Gastrocnemius medialis (tissue), 4 donors: ENCODE results near the gene FBLN2. TPM values are rescaled to one million over a fixed set of nuclear protein-coding genes. Genes with fewer than 3 reads are reported as not detected.

ENCODE experiments used
- ATAC-seq, 2 donors: fragments of 150-250 bp; one replicate each; pipeline ENCODE4 v1.9.1; 2016
- DNase-seq, 2 donors: peaks; one replicate each; pipeline ENCODE4 v3.0.0-alpha.2; 2019
- H3K27ac ChIP-seq, 4 donors: fragments of 200-600 bp; sonication (generic); 1 replicate in 1 of 4; 2 replicates in 3 of 4; pipeline ENCODE4 v1.5.1; 2016 to 2018; ENCODE audit warnings: mild to moderate bottlenecking in 2 of 4, moderate library complexity in 1 of 4
- H3K27me3 ChIP-seq, 3 donors: fragments of 200-600 bp; sonication (generic) in 2 of 3; 1 replicate in 1 of 3; 2 replicates in 2 of 3; pipeline versions ENCODE4 v1.5.1 to v1.6.0; 2016 to 2019; ENCODE audit warnings: mild to moderate bottlenecking in 1 of 3, moderate library complexity in 1 of 3
- H3K36me3 ChIP-seq, 2 donors: fragments of 200-600 bp; sonication (generic) in 1 of 2; one replicate each; pipeline ENCODE4 v1.5.1; 2017 to 2018
- H3K4me1 ChIP-seq, 2 donors: fragments of 200-600 bp; sonication (generic) in 1 of 2; one replicate each; pipeline ENCODE4 v1.5.1; 2016 to 2017; ENCODE audit warnings: mild to moderate bottlenecking in 2 of 2
- H3K4me3 ChIP-seq, 4 donors: fragments of 200-600 bp; sonication (generic) in 3 of 4; 1 replicate in 1 of 4; 2 replicates in 3 of 4; pipeline ENCODE4 v1.5.1; 2016 to 2019; ENCODE audit warnings: mild to moderate bottlenecking in 2 of 4
- H3K9me3 ChIP-seq, 3 donors: fragments of 200-600 bp; sonication (generic) in 2 of 3; 1 replicate in 1 of 3; 2 replicates in 2 of 3; pipeline ENCODE4 v1.5.1; 2016 to 2019
- POLR2A ChIP-seq, 2 donors: fragments of 450-650 bp; IDR thresholded peaks; one replicate each; pipeline ENCODE4 v1.6.1; 2017; ENCODE audit warnings: antibody characterized with exemption in 2 of 2, mild to moderate bottlenecking in 2 of 2, moderate library complexity in 2 of 2
- in situ Hi-C, 4 donors: fragments of 200-750 bp; cut with MboI; loops; one replicate each; pipeline versions ENCODE4 v1.15.0 to v1.8.0; 2017; ENCODE audit warnings: low sequenced_read_pairs in 4 of 4
- intact Hi-C: fragments of 100-400 bp; cut with DNase I; formaldehyde crosslinking; loops from one replicate; pipeline ENCODE4 v1.15.1; 2023; ENCODE audit warnings: low total_unique reads
- total RNA-seq, 4 donors: library from RNA; depleted of rRNA; stranded (reverse); fragments of >200 nt; gene quantifications; one replicate each; pipeline versions ENCODE4 v1.1.0 to v1.2.3, GENCODE V29; 2016
- TF ChIP-seq, protein P1 (sequence below), 5 experiments: fragments of 450-650 bp in 3 of 5; fragments of 200-600 bp in 2 of 5; sonication (generic) in 2 of 5; IDR thresholded peaks in 4 of 5; conservative IDR thresholded peaks in 1 of 5; 1 replicate in 4 of 5; 2 replicates in 1 of 5; pipeline ENCODE4 v1.5.1; 2016 to 2019; ENCODE audit warnings: antibody characterized with exemption in 5 of 5, mild to moderate bottlenecking in 3 of 5, moderate library complexity in 3 of 5

FBLN2 gene
- total RNA-seq, 4 donors from 2014 or later, result 28.9 to 45.7 (median 34.0) TPM

DNA sequence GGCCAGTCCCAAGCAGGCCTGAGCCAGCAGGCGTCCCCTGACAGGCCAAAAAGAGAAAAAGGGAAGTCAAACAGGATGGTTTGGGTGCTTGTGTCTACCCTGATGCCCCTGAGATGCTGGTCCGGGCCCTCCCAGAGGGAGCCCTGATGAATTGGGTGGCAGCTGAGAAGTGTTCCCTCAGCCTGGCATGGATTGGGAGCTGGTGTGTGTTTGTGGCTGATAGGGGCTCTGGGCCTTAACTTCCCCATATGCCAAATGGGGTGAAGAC, 1.4 kb downstream of the FBLN2 start:
- TF ChIP-seq, protein P1, sequence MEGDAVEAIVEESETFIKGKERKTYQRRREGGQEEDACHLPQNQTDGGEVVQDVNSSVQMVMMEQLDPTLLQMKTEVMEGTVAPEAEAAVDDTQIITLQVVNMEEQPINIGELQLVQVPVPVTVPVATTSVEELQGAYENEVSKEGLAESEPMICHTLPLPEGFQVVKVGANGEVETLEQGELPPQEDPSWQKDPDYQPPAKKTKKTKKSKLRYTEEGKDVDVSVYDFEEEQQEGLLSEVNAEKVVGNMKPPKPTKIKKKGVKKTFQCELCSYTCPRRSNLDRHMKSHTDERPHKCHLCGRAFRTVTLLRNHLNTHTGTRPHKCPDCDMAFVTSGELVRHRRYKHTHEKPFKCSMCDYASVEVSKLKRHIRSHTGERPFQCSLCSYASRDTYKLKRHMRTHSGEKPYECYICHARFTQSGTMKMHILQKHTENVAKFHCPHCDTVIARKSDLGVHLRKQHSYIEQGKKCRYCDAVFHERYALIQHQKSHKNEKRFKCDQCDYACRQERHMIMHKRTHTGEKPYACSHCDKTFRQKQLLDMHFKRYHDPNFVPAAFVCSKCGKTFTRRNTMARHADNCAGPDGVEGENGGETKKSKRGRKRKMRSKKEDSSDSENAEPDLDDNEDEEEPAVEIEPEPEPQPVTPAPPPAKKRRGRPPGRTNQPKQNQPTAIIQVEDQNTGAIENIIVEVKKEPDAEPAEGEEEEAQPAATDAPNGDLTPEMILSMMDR (IDR thresholded peaks at IDR 0.05 in 4 of 5, conservative IDR thresholded peaks at IDR 0.05 in 1 of 5), result no peak
- TF ChIP-seq POLR2A (IDR thresholded peaks at IDR 0.05), result no peak
- no peaks in the 10 kb centered on the region for H3K9me3 ChIP-seq
- peak overlapping the region in 3 of 4 donors; percentile 0 to 44 (median 25) for H3K4me3 ChIP-seq
- H3K36me3 ChIP-seq, result no peaks in the 10 kb centered on the region
- ATAC-seq (no peak), DNase-seq (no peak)
- peak overlapping the region; percentile 58 to 67 (median 64) for H3K27ac ChIP-seq
- H3K4me1 ChIP-seq, result no peaks in the 10 kb centered on the region
- H3K27me3 ChIP-seq, result peaks cover 9 to 24% (median 12%) of the 10 kb centered on the region in 3 donors
- in situ Hi-C loops (no loop called here), intact Hi-C loops (no loop called here)

- peak overlapping the region in 3 of 4 donors; percentile 0 to 44 (median 25) for H3K4me3 ChIP-seq
- peak overlapping the region; percentile 37 to 67 (median 62) for H3K27ac ChIP-seq
- no peak for TF ChIP-seq POLR2A (IDR thresholded peaks at IDR 0.05)
- TF ChIP-seq, protein P1 (IDR thresholded peaks at IDR 0.05 in 4 of 5, conservative IDR thresholded peaks at IDR 0.05 in 1 of 5), result no peak
- no peaks in the 10 kb centered on the region for H3K36me3 ChIP-seq
- intact Hi-C loops, result no loop called here
- no peaks in the 10 kb centered on the region for H3K4me1 ChIP-seq
- H3K27me3 ChIP-seq, result peaks cover 9 to 24% (median 12%) of the 10 kb centered on the region in 3 donors
- H3K9me3 ChIP-seq, result no peaks in the 10 kb centered on the region
- in situ Hi-C loops, result no loop called here
- DNase-seq (no peak), ATAC-seq (no peak)
Measured at GRCh38 chr3:13550791-13551360, 2.0 kb downstream of the FBLN2 start.

- in situ Hi-C loops, result no loop called here
- Histone ChIP-seq H3K4me1 (no peaks in the 10 kb centered on the region), H3K36me3 (no peaks in the 10 kb centered on the region), H3K9me3 (no peaks in the 10 kb centered on the region), H3K27me3 (peaks cover 5 to 22% (median 12%) of the 10 kb centered on the region in 3 donors), H3K27ac (peak overlapping the region; percentile 48 to 61 (median 55)), H3K4me3 (peak overlapping the region in 1 of 4 donors; percentile 12)
- TF ChIP-seq POLR2A (IDR thresholded peaks at IDR 0.05), result no peak
- TF ChIP-seq, protein P1 (IDR thresholded peaks at IDR 0.05 in 4 of 5, conservative IDR thresholded peaks at IDR 0.05 in 1 of 5), result no peak
- DNase-seq (no peak), ATAC-seq (no peak)
- intact Hi-C loops, result no loop called here
Measured at GRCh38 chr3:13552857-13553652, 4.1 kb downstream of the FBLN2 start.

GRCh38 chr3:13553686-13554085, 4.8 kb downstream of the FBLN2 start:
- in situ Hi-C loops (no loop called here), intact Hi-C loops (no loop called here)
- H3K4me3 ChIP-seq, result no peak overlapping the region
- peak overlapping the region; percentile 42 to 61 (median 52) for H3K27ac ChIP-seq
- H3K9me3 ChIP-seq, result no peaks in the 10 kb centered on the region
- ATAC-seq, result no peak
- DNase-seq, result no peak
- H3K36me3 ChIP-seq, result no peaks in the 10 kb centered on the region
- no peak for TF ChIP-seq POLR2A (IDR thresholded peaks at IDR 0.05)
- TF ChIP-seq, protein P1 (IDR thresholded peaks at IDR 0.05 in 4 of 5, conservative IDR thresholded peaks at IDR 0.05 in 1 of 5), result no peak
- H3K27me3 ChIP-seq, result peaks cover under 1 to 16% (median 9%) of the 10 kb centered on the region in 3 donors
- H3K4me1 ChIP-seq, result no peaks in the 10 kb centered on the region
